Activated naive CD8-positive, alpha-beta T cell treated with anti-CD3 and anti-CD28 coated beads, Interleukin-2, amount 50 U/mL, for 24 hours (primary cell): Measurements from ENCODE around the gene DSTN.

ENCODE experiments used
- ATAC-seq: fragments of 150-1000 bp; cut with Tn5 transposase; one replicate; pipeline ENCODE4 v1.10.0; 2021
- DNase-seq: peaks from one replicate; pipeline ENCODE4 v3.0.0; 2021
- H3K27ac Mint-ChIP-seq: one replicate; pipeline ENCODE4 v1.8.0; 2021; ENCODE audit warnings: mild to moderate bottlenecking, mixed read lengths
- H3K27me3 Mint-ChIP-seq: one replicate; pipeline ENCODE4 v1.8.0; 2021; ENCODE audit warnings: mixed read lengths
- H3K36me3 Mint-ChIP-seq: one replicate; pipeline ENCODE4 v1.8.0; 2021; ENCODE audit warnings: low read depth, mixed read lengths
- H3K4me1 Mint-ChIP-seq: one replicate; pipeline ENCODE4 v1.8.0; 2021; ENCODE audit warnings: mixed read lengths
- H3K4me3 Mint-ChIP-seq: one replicate; pipeline ENCODE4 v1.8.0; 2021; ENCODE audit warnings: mild to moderate bottlenecking, moderate library complexity, mixed read lengths
- H3K9me3 Mint-ChIP-seq: one replicate; pipeline ENCODE4 v1.8.0; 2021; ENCODE audit warnings: mixed read lengths

The DSTN gene

DNA sequence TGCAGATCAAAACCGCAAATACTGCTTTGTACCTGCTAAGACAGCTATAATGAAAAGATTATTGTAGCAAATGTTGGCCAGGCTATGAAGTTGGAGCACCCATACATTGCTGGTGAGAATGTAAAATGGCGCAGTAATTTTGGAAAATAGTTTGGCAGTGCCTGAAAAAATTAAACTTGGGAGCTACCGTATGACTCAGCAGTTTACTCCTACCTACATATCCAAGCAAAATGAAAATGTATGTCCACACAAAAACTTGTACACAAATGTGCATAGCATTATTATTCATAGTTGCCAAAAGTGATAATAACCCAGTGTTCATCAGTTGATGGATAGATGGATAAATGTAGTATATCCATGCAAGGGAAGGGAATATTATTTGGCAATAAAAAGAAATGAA is 13.3 kb downstream of the DSTN start:
- ATAC-seq (no peak), DNase-seq (no peak)
- H3K4me1 Mint-ChIP-seq, result peaks cover 29% of the 10 kb centered on the region
- no peaks in the 10 kb centered on the region for H3K27me3 Mint-ChIP-seq
- no peak overlapping the region for H3K27ac Mint-ChIP-seq
- H3K36me3 Mint-ChIP-seq, result peaks cover 2% of the 10 kb centered on the region
- no peaks in the 10 kb centered on the region for H3K9me3 Mint-ChIP-seq
- H3K4me3 Mint-ChIP-seq, result no peak overlapping the region

DNA sequence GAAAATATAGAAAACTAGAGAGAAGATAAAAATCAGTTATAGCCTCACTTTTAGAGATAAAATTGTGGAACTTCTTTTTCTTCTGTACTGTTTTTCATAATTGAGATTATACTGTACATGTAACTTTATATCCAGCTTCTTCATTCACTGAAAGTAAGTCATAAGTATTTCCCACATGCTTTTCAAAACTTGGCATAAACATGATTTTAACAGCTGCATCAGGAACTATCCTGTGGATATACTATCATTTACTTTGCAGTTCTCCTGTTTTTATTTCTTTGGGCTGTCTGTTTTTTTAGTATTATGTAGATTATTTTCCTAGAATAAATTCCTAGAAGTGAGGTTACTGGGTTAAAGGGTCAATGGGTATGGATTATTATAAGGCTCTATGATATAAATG is 14.8 kb downstream of the DSTN start:
- H3K36me3 Mint-ChIP-seq, result peaks cover 2% of the 10 kb centered on the region
- H3K4me1 Mint-ChIP-seq, result peaks cover 25% of the 10 kb centered on the region
- DNase-seq, result no peak
- no peak overlapping the region for H3K27ac Mint-ChIP-seq
- no peak overlapping the region for H3K4me3 Mint-ChIP-seq
- no peak for ATAC-seq
- no peaks in the 10 kb centered on the region for H3K9me3 Mint-ChIP-seq
- H3K27me3 Mint-ChIP-seq, result no peaks in the 10 kb centered on the region

DNA sequence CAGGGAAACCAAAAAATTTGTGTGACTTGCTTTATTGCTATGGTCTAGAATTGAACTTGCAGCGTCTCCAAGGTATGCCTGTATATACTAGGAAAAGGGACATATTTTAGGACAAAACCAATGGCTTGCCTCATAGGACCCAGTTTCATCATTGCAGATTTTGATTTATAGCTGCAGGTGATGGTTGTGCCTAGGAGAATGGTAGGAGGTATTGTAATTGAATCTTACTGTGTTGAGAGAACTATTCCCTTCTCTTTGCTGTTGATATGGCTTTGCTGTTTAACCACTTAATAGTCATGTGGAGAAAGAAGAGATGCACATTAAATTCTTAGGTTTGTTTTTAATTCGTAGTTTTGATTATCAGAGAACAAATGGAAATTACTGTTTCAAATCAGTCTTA is 16.4 kb downstream of the DSTN start:
- peaks cover 21% of the 10 kb centered on the region for H3K4me1 Mint-ChIP-seq
- no peak overlapping the region for H3K4me3 Mint-ChIP-seq
- H3K27ac Mint-ChIP-seq, result no peak overlapping the region
- DNase-seq (no peak), ATAC-seq (no peak)
- H3K27me3 Mint-ChIP-seq, result no peaks in the 10 kb centered on the region
- H3K9me3 Mint-ChIP-seq, result no peaks in the 10 kb centered on the region
- H3K36me3 Mint-ChIP-seq, result no peaks in the 10 kb centered on the region

DNA sequence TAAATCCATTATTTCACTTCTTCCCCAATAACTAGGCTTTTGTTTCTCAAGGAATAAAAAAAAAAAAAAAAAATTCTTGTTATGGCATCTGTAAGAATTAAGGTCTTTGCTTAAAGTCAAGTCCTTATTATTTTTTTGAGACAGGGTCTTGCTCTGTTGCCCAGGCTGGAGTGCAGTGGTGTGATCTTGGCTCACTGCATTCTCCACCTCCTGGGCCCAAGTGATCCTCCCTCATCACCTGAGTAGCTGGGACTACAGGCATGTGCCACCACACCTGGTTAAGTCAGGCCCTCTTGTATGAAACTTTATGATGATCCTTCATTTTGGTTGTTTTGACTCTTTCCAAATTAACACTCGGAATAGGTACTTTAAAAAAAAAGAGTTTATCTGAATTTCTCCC is 17.3 kb downstream of the DSTN start:
- ATAC-seq, result no peak
- Mint-ChIP-seq H3K4me1 (peaks cover 23% of the 10 kb centered on the region), H3K9me3 (no peaks in the 10 kb centered on the region), H3K4me3 (no peak overlapping the region), H3K27ac (no peak overlapping the region), H3K36me3 (peaks cover 3% of the 10 kb centered on the region), H3K27me3 (no peaks in the 10 kb centered on the region)
- no peak for DNase-seq

DNA sequence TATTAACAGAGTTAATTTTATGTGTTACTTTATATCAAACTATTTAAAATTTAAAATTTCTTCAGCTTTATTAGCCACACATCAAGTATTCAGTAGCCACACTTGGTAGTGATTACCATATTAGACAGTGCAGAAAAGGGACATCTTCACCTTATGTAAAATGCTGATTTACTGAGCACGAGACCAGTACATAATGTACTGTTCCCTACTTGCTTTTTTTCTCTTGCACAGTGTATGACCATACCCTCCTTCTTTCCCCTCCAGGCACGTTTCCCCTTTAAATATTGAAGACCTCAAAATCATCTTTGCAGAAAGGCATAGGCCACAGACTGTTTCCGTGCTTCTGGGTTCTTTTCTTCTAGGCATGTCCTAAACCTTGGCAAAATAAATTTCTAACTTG is 17.9 kb downstream of the DSTN start:
- Mint-ChIP-seq H3K27ac (no peak overlapping the region), H3K4me3 (no peak overlapping the region), H3K27me3 (no peaks in the 10 kb centered on the region), H3K9me3 (no peaks in the 10 kb centered on the region), H3K4me1 (peaks cover 17% of the 10 kb centered on the region), H3K36me3 (peaks cover 3% of the 10 kb centered on the region)
- ATAC-seq (no peak), DNase-seq (no peak)

DNA sequence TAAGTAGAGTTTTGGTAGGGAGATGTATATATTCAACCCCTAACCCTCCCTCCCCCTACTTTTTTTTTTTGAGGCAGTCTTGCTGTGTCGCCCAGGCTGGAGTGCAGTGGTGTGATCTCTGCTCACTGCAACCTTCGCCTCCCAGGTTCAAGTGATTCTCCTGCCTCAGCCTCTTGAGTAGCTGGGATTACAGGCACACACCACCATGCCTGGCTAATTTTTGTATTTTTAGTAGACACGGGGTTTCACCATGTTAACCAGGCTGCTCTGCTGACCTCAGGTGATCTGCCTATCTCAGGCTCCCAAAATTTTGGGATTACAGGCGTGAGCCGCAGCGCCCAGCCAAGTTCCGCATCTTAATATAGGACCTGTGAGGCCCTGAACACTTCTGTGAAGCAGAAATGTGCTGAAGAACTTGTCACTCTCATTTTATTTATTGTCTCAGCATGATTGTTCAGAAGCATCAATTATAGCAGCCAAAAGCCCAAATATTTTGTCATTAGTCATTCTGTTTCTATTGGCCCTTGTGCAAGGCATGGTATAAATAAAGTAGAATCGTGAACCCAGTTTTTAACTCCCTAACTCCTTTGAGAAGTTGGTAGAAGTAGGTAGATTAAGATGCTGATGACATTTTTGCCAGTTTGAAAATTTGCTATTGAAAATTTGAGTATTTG is 19.4 kb downstream of the DSTN start:
- DNase-seq, result no peak
- no peak overlapping the region for H3K4me3 Mint-ChIP-seq
- H3K9me3 Mint-ChIP-seq, result no peaks in the 10 kb centered on the region
- no peaks in the 10 kb centered on the region for H3K27me3 Mint-ChIP-seq
- ATAC-seq, result no peak
- H3K27ac Mint-ChIP-seq, result no peak overlapping the region
- peaks cover 3% of the 10 kb centered on the region for H3K36me3 Mint-ChIP-seq
- peaks cover 18% of the 10 kb centered on the region for H3K4me1 Mint-ChIP-seq

DNA sequence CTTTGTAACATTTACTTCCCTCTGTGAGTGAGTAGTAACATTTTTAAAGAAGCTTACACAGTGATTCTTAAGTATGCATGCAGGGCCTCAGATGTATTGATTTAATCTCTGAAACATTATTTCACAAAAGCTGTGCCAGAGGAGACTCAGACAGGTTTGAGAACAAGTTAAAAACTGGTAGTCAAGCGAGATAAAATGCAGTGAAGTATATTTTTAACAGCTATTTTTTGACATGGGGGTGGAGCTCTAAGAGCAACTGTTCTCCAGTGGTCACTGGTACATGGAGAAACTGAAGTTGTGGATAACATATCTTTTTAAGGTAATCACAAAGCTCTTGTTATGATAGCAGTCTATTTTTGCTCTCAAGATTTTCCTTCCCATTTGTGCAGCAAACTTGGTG is 20.4 kb downstream of the DSTN start:
- no peaks in the 10 kb centered on the region for H3K9me3 Mint-ChIP-seq
- H3K4me1 Mint-ChIP-seq, result peaks cover 24% of the 10 kb centered on the region
- no peak overlapping the region for H3K4me3 Mint-ChIP-seq
- no peak overlapping the region for H3K27ac Mint-ChIP-seq
- DNase-seq, result no peak
- no peaks in the 10 kb centered on the region for H3K27me3 Mint-ChIP-seq
- ATAC-seq, result no peak
- peaks cover 3% of the 10 kb centered on the region for H3K36me3 Mint-ChIP-seq

DNA sequence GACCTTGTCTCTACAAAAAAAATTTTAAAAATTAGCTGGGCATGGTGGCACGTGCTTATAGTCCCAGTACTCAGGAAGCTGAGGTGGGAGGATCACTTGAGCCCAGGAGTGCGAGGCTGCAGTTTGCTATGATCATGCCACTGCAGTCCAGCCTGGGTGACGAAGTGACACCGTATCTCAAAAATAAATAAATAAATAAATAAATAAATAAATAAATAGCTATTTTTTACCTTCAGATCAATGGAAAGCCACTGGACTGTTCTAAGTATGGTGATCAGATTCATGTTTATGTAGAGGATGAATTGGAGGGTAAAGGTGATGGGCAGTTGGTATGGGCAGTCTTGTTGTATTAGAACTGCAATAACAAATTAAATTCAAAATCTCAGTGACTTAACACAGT is 24.0 kb downstream of the DSTN start:
- H3K27me3 Mint-ChIP-seq, result no peaks in the 10 kb centered on the region
- ATAC-seq (no peak), DNase-seq (no peak)
- peaks cover 19% of the 10 kb centered on the region for H3K4me1 Mint-ChIP-seq
- no peak overlapping the region for H3K27ac Mint-ChIP-seq
- H3K4me3 Mint-ChIP-seq, result no peak overlapping the region
- H3K36me3 Mint-ChIP-seq, result peaks cover 7% of the 10 kb centered on the region
- H3K9me3 Mint-ChIP-seq, result no peaks in the 10 kb centered on the region

DNA sequence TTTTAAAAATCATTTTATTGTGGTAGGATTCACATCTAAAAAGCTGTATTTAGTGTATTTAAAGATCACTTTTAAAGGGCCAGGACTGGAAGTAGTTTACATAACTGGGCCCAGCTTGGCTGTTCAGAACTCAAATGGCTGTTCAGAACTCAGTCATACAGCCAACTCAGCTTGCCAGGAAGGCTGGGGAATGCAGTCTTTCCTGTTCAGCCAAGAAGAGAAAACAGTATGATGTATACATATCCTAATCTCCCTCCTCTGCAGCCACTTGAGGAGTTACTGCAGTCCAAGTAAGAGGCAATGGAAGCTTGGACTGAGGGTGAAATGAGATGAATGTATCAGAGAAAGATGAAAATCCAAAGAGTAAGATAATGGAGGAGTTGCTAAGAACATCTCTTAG is 24.6 kb downstream of the DSTN start:
- Mint-ChIP-seq H3K27ac (no peak overlapping the region), H3K4me1 (peaks cover 19% of the 10 kb centered on the region), H3K36me3 (peaks cover 7% of the 10 kb centered on the region), H3K4me3 (no peak overlapping the region), H3K27me3 (no peaks in the 10 kb centered on the region), H3K9me3 (no peaks in the 10 kb centered on the region)
- no peak for ATAC-seq
- DNase-seq, result no peak

DNA sequence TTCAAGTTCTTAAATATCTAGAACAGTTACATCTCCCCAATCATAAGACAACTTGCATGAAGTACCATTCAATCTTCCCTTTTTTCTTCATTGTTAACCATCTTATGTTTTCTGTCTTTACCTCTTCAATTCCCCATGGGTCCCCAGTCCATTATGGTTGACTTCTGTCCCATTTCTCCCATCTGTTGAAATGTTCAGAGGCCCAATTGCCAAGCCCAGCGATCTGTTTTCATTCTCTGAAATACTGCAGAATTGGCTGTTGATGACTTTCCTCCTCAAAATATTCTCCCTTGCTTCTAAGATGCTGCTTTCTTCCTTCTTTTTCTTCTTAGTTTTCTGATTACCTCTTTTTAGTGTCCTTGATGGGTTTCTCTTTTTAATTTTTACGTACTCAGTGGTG is 26.0 kb downstream of the DSTN start:
- DNase-seq (no peak), ATAC-seq (no peak)
- Mint-ChIP-seq H3K4me3 (no peak overlapping the region), H3K27me3 (no peaks in the 10 kb centered on the region), H3K36me3 (peaks cover 11% of the 10 kb centered on the region), H3K9me3 (no peaks in the 10 kb centered on the region), H3K27ac (no peak overlapping the region), H3K4me1 (peaks cover 14% of the 10 kb centered on the region)

DNA sequence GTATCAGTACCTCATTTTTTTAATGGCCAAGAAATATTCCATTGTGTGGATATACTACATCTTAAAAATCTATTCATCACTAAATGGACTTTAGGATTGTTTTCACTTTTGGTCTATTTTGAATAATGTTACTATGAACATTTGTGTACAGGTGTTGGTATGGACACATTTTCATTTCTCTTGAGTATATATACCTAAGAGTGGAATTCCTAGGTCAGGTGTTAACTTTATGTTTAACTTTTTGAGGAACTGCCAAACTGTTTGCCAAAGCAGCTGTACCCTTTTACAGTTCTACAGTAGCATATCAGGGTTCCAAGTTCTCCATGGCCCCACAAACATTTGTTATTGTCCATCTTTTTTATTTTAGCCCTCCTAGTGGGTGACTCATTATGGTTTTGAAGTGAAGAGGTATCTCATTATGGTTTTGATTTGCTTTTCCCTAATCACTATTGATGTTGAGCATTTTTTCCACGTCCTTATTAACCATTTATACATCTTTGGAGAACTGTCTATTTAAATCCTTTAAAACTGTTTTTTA is 28.2 kb downstream of the DSTN start:
- no peak overlapping the region for H3K27ac Mint-ChIP-seq
- H3K4me3 Mint-ChIP-seq, result no peak overlapping the region
- peaks cover 12% of the 10 kb centered on the region for H3K4me1 Mint-ChIP-seq
- DNase-seq, result no peak
- peaks cover 16% of the 10 kb centered on the region for H3K36me3 Mint-ChIP-seq
- no peaks in the 10 kb centered on the region for H3K27me3 Mint-ChIP-seq
- H3K9me3 Mint-ChIP-seq, result no peaks in the 10 kb centered on the region
- ATAC-seq, result no peak

DNA sequence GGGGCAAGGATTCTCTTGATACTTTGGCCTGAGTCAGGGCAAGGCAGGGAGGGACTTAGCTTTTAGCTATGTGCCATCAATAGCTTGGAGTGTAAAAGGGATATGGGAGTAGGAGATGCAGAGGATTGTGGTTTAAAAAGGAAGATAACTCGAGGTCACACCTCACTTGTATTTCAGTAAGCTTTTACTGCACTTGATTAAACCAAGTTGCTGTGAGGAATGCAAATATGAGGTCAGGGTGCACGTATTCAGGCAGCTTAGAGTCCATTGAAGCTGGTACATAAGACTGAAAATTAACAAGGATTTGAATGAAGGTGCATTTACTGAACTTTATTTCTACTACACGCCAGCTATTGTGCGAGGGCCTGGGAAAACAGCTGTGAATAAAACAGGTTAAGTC is 32.1 kb downstream of the DSTN start:
- Mint-ChIP-seq H3K27me3 (no peaks in the 10 kb centered on the region), H3K9me3 (no peaks in the 10 kb centered on the region), H3K4me3 (no peak overlapping the region), H3K36me3 (peaks cover 28% of the 10 kb centered on the region), H3K27ac (no peak overlapping the region), H3K4me1 (peaks cover 2% of the 10 kb centered on the region)
- ATAC-seq (no peak), DNase-seq (no peak)

DNA sequence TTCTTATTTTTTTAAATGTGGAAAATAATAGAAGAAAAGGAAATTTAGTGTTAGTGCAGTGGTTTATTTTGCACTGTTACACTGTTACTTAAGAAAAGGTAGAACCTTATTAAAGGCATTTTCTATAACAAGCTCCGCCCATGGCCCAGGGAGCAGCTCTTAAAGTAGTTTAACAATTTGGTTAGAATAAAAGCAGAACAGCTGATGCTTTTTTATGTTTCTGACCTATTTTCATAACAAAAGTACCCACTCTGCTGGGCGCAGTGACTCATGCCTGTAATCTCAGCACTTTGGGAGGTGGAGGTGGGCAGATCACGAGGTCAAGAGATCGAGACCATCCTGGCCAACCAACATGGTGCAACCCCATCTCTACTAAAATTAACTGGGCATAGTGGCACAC is 32.6 kb downstream of the DSTN start:
- Mint-ChIP-seq H3K4me1 (peaks cover 2% of the 10 kb centered on the region), H3K4me3 (no peak overlapping the region), H3K9me3 (no peaks in the 10 kb centered on the region), H3K27me3 (no peaks in the 10 kb centered on the region), H3K27ac (no peak overlapping the region), H3K36me3 (peaks cover 28% of the 10 kb centered on the region)
- ATAC-seq (no peak), DNase-seq (no peak)

DNA sequence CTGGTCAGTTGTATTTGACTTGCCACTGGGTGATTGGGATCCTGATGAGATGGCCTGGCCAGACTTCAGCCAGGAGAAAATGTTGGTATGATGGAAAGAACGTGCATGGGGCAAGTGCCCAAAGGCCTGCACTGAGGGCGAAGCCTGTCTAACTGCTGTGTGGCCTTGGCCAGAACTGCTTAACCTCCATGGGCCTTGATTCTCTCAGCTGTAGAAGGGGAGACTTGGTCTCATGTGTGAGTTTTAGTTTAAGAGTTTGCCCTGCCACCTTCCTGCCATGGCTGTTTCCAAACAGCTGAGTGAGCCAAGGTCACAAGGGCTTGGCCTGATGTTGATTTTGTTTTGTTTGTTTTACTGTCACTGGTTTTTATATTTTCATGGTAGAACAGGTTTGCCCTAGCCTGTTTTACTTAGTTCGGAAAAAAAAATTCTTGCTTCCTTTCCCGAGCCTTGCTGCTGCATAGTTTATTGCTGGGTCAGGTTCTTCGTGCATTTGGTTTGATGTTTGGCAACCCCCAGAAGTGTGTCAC is 35.3 kb downstream of the DSTN start:
- H3K27ac Mint-ChIP-seq, result no peak overlapping the region
- no peaks in the 10 kb centered on the region for H3K9me3 Mint-ChIP-seq
- peaks cover 28% of the 10 kb centered on the region for H3K36me3 Mint-ChIP-seq
- ATAC-seq (no peak), DNase-seq (no peak)
- H3K27me3 Mint-ChIP-seq, result no peaks in the 10 kb centered on the region
- H3K4me3 Mint-ChIP-seq, result no peak overlapping the region
- peaks cover 12% of the 10 kb centered on the region for H3K4me1 Mint-ChIP-seq

DNA sequence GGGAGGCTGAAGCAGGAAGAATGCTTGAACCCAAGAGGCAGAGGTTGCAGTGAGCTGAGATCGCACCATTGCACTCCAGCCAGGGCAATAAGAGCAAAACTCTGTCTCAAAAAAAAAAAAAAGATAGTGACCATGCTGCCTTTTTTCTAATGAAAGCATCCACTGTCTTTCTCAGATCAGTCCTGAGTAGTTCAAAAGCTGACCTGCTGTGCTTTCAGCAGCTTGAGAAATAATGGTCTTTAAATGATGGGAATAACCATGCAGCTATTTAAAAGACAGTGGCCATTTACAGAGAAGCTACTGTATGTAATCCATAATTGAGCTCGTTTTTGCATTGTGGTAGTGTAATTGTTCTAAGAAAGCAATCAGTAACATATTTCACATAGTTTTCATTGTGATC is 36.1 kb downstream of the DSTN start:
- Mint-ChIP-seq H3K4me1 (peaks cover 19% of the 10 kb centered on the region), H3K27ac (no peak overlapping the region), H3K36me3 (peaks cover 23% of the 10 kb centered on the region), H3K9me3 (no peaks in the 10 kb centered on the region), H3K4me3 (no peak overlapping the region), H3K27me3 (no peaks in the 10 kb centered on the region)
- no peak for ATAC-seq
- no peak for DNase-seq
